Gastrocnemius medialis (tissue), 4 donors: ENCODE results near the gene HOXD10.

Experiments used
- POLR2A ChIP-seq, 2 donors: fragments of 450-650 bp; IDR thresholded peaks; one replicate each; pipeline ENCODE4 v1.6.1; 2017; ENCODE audit warnings: antibody characterized with exemption in 2 of 2, mild to moderate bottlenecking in 2 of 2, moderate library complexity in 2 of 2
- TF ChIP-seq, protein P1 (sequence below), 5 experiments: fragments of 450-650 bp in 3 of 5; fragments of 200-600 bp in 2 of 5; sonication (generic) in 2 of 5; IDR thresholded peaks in 4 of 5; conservative IDR thresholded peaks in 1 of 5; 1 replicate in 4 of 5; 2 replicates in 1 of 5; pipeline ENCODE4 v1.5.1; 2016 to 2019; ENCODE audit warnings: antibody characterized with exemption in 5 of 5, mild to moderate bottlenecking in 3 of 5, moderate library complexity in 3 of 5

DNA sequence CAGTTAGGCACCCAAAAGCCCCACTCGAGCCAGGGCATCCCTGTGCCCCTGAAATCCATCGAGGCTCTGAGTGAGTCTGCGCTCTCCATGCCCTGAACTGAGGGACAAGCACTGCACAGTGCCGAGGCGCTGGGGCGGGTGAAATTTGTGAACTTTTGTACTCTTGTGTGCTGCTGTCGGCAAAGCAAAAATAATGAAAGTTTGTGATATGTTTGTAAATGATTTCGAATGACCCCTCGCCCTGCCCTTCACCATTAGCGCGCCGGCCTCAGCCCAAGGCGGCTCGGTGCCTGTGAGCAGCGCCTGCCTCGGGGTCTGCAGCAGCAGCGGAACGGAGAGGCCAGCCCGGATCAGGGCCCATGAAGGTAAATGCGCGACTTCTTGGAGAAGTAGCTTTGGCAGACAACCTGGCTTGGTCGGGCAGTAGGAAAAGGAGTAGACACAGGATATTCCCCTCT, 32.9 kb downstream of the HOXD10 start:
- TF ChIP-seq, protein P1, sequence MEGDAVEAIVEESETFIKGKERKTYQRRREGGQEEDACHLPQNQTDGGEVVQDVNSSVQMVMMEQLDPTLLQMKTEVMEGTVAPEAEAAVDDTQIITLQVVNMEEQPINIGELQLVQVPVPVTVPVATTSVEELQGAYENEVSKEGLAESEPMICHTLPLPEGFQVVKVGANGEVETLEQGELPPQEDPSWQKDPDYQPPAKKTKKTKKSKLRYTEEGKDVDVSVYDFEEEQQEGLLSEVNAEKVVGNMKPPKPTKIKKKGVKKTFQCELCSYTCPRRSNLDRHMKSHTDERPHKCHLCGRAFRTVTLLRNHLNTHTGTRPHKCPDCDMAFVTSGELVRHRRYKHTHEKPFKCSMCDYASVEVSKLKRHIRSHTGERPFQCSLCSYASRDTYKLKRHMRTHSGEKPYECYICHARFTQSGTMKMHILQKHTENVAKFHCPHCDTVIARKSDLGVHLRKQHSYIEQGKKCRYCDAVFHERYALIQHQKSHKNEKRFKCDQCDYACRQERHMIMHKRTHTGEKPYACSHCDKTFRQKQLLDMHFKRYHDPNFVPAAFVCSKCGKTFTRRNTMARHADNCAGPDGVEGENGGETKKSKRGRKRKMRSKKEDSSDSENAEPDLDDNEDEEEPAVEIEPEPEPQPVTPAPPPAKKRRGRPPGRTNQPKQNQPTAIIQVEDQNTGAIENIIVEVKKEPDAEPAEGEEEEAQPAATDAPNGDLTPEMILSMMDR (IDR thresholded peaks at IDR 0.05 in 4 of 5, conservative IDR thresholded peaks at IDR 0.05 in 1 of 5): no peak
- no peak for TF ChIP-seq POLR2A (IDR thresholded peaks at IDR 0.05)
